Heart right ventricle (tissue), 16 donors: ENCODE data around the gene NAALADL2. TPM values are rescaled to one million over a fixed set of nuclear protein-coding genes. Genes with fewer than 3 reads are reported as not detected.

Source experiments
- ATAC-seq, 8 donors: fragments of 200-7000 bp; cut with Tn5 transposase; one replicate each; pipeline ENCODE4 v1.9.1; 2020; ENCODE audit warnings: mild to moderate bottlenecking in 8 of 8, moderate library complexity in 8 of 8, moderate number of reproducible peaks in 1 of 8
- DNase-seq, 2 donors: peaks; one replicate each; pipeline ENCODE4 v3.0.0-alpha.2; 2020
- H3K27ac ChIP-seq, 10 donors: fragments of 200-600 bp; sonication (generic) in 2 of 10; one replicate each; pipeline versions ENCODE4 v1.5.0 to v1.8.0; 2020 to 2022; ENCODE audit warnings: mild to moderate bottlenecking in 3 of 10
- H3K27me3 ChIP-seq, 7 donors: fragments of 200-600 bp; one replicate each; pipeline ENCODE4 v1.8.0; 2021 to 2022; ENCODE audit warnings: mild to moderate bottlenecking in 2 of 7
- H3K36me3 ChIP-seq, 9 donors: fragments of 200-600 bp; sonication (generic) in 1 of 9; one replicate each; pipeline versions ENCODE4 v1.5.0 to v1.8.0; 2020 to 2022; ENCODE audit warnings: mild to moderate bottlenecking in 2 of 9
- H3K4me1 ChIP-seq, 9 donors: fragments of 200-600 bp; sonication (generic) in 1 of 9; one replicate each; pipeline versions ENCODE4 v1.5.0 to v1.8.0; 2020 to 2022; ENCODE audit warnings: mild to moderate bottlenecking in 4 of 9
- H3K4me3 ChIP-seq, 10 donors: fragments of 200-600 bp; sonication (generic) in 2 of 10; one replicate each; pipeline versions ENCODE4 v1.5.0 to v1.8.0; 2020 to 2022; ENCODE audit warnings: mild to moderate bottlenecking in 7 of 10, moderate library complexity in 2 of 10
- H3K9me3 ChIP-seq, 11 donors: fragments of 200-600 bp in 10 of 11; sonication (generic) in 2 of 11; one replicate each; pipeline versions ENCODE4 v1.5.0 to v1.8.0; 2013 to 2022; ENCODE audit warnings: mild to moderate bottlenecking in 2 of 11, control low read depth in 1 of 11, moderate library complexity in 1 of 11
- WGBS, 2 donors: extraction: QIAGEN DNeasy Blood & Tissue Kit; methylation state at CpG; one replicate each; pipeline ENCODE4 v1.1.7; 2013; ENCODE audit warnings: inconsistent platforms in 1 of 2; 5-methylcytosine and 5-hydroxymethylcytosine counted together
- intact Hi-C, 10 donors: fragments of 100-400 bp; cut with DNase I; formaldehyde crosslinking; loops; one replicate each; pipeline versions ENCODE4 v1.11.1 to v1.14.2; 2022
- polyA plus RNA-seq, 2 donors: library from polyadenylated mRNA; stranded (reverse); fragments of 200-250 nt; gene quantifications; one replicate each; pipeline ENCODE4 v1.2.3, GENCODE V29; 2013
- total RNA-seq, 10 donors: library from RNA; stranded (reverse); fragmentation: NEBNext Ultra II Directional in 3 of 10; extraction: Animal tissue kit (Norgen Biotek cat#: 25700) in 3 of 10; gene quantifications; one replicate each; pipeline versions ENCODE4 v1.2.1 to v1.2.4, GENCODE V29; 2021 to 2023
- TF ChIP-seq, protein P1 (sequence below), 9 donors: fragments of 200-600 bp; sonication (generic) in 2 of 9; IDR thresholded peaks; one replicate each; pipeline versions ENCODE4 v1.5.0 to v1.8.0; 2021 to 2022; ENCODE audit warnings: antibody characterized with exemption in 9 of 9, mild to moderate bottlenecking in 5 of 9, moderate library complexity in 1 of 9
- donor health status: Arrhythmogenic right ventricular cardiomyopathy.
- donor health status: ischemic (EF 13 %, LVEDD 7.1; RV severe dilation, severe dysfunction).
- donor health status: healthy with polysubstance abuse.
- donor health status: DM: no; HTN: yes; CAD: no.
- donor health status: DM: no; HTN: no; CAD: no.
- donor health status: ischemic (EF 25% LVEDD 6.9; RV normal size, moderate dysfunction).
- donor health status: ischemic (EF 25% LVEDD 5.7; RV mildly dilated, moderate dysfunction).
- donor health status: healthy.
- donor health status: DM: yes; HTN: yes; CAD: no.
- donor health status: Ischemic cardiomyopathy.
- donor health status: ischemic (EF 35%, LVEDD 5.7; RV mildly dilated, moderate dysfunction).
- donor health status: nonischemic (EF 11% LVEDD 7.7; RV severe dilation, severe dysfunction).
- donor health status: DM: yes; HTN: yes; CAD: no.
- donor health status: PGD.
- donor health status: ischemic (EF 29% LVEDD 5.4; RV normal size, mild dysfunction).
- donor health status: nonischemic (EF 23%, LVEDD 6.1; RV moderate dilation, normal function).

Gene NAALADL2
- total and polyA plus RNA-seq, 12 donors: 0.36 to 11.9 (median 5.2) TPM

GRCh38 chr3:175726228-175726627 is 867.1 kb downstream of the NAALADL2 start:
- H3K36me3 ChIP-seq: no peaks in the 10 kb centered on the region
- TF ChIP-seq, protein P1, sequence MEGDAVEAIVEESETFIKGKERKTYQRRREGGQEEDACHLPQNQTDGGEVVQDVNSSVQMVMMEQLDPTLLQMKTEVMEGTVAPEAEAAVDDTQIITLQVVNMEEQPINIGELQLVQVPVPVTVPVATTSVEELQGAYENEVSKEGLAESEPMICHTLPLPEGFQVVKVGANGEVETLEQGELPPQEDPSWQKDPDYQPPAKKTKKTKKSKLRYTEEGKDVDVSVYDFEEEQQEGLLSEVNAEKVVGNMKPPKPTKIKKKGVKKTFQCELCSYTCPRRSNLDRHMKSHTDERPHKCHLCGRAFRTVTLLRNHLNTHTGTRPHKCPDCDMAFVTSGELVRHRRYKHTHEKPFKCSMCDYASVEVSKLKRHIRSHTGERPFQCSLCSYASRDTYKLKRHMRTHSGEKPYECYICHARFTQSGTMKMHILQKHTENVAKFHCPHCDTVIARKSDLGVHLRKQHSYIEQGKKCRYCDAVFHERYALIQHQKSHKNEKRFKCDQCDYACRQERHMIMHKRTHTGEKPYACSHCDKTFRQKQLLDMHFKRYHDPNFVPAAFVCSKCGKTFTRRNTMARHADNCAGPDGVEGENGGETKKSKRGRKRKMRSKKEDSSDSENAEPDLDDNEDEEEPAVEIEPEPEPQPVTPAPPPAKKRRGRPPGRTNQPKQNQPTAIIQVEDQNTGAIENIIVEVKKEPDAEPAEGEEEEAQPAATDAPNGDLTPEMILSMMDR (IDR thresholded peaks at IDR 0.05): no peak
- no peak overlapping the region for H3K27ac ChIP-seq
- DNase-seq (no peak), ATAC-seq (no peak)
- no peaks in the 10 kb centered on the region for H3K9me3 ChIP-seq
- intact Hi-C loops: no loop called here
- H3K27me3 ChIP-seq: no peaks in the 10 kb centered on the region
- 64 to 74% methylated on average over 1 of the region's 1 CpG for WGBS, 2 donors
- H3K4me3 ChIP-seq: no peak overlapping the region
- no peaks in the 10 kb centered on the region for H3K4me1 ChIP-seq

DNA sequence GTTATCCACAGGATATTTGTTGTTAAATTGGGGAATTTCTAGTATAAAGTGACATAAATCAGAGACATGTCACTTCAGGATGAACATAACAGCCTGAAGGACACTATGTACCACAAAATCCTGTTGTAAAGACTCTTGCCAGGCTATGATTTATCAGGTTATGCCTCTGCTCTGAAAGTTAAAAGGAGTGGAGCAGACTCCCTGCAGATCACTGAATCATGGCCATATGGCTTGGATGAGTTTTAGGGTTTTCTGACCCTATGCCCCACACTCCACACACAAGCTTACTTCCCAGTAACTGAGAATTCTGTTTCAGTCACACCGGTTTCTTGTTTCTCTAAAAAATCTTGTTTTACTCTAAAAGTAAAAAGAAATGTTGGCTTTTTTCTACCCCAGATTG is 869.4 kb downstream of the NAALADL2 start:
- DNase-seq (no peak), ATAC-seq (no peak)
- 92 to 93% methylated on average over 1 of the region's 1 CpG for WGBS, 2 donors
- H3K9me3 ChIP-seq: peaks cover 0 to 8% (median 0%) of the 10 kb centered on the region in 11 donors
- intact Hi-C loops: no loop called here
- H3K27ac ChIP-seq: no peak overlapping the region
- H3K36me3 ChIP-seq: no peaks in the 10 kb centered on the region
- no peak overlapping the region for H3K4me3 ChIP-seq
- no peaks in the 10 kb centered on the region for H3K4me1 ChIP-seq
- H3K27me3 ChIP-seq: no peaks in the 10 kb centered on the region
- TF ChIP-seq, protein P1 (IDR thresholded peaks at IDR 0.05): no peak

- WGBS, 2 donors: 95 to 96% methylated on average over 3 of the region's 3 CpGs
- Histone ChIP-seq H3K4me3 (no peak overlapping the region), H3K36me3 (no peaks in the 10 kb centered on the region), H3K9me3 (peaks cover 0 to 17% (median 0%) of the 10 kb centered on the region in 11 donors), H3K4me1 (no peaks in the 10 kb centered on the region), H3K27ac (no peak overlapping the region), H3K27me3 (no peaks in the 10 kb centered on the region)
- intact Hi-C loops: no loop called here
- TF ChIP-seq, protein P1 (IDR thresholded peaks at IDR 0.05): no peak
- no peak for ATAC-seq
- DNase-seq: no peak
These were observed 870.3 kb downstream of the NAALADL2 start for GRCh38 chr3:175729466-175729865.

GRCh38 chr3:175731543-175731942 is 872.4 kb downstream of the NAALADL2 start:
- Histone ChIP-seq H3K4me1 (no peaks in the 10 kb centered on the region), H3K4me3 (no peak overlapping the region), H3K27ac (no peak overlapping the region), H3K27me3 (no peaks in the 10 kb centered on the region), H3K9me3 (peaks cover 0 to 21% (median 0%) of the 10 kb centered on the region in 11 donors), H3K36me3 (no peaks in the 10 kb centered on the region)
- intact Hi-C loops: no loop called here
- DNase-seq: no peak
- TF ChIP-seq, protein P1 (IDR thresholded peaks at IDR 0.05): no peak
- WGBS, 2 donors: 70 to 78% methylated on average over 3 of the region's 3 CpGs
- ATAC-seq: no peak
